Neural cell (in vitro differentiated cells): ENCODE data around the gene SPTY2D1.
"Not testable (repeated sequence)": the region's sequence is repeated elsewhere in the genome, so short reads cannot be mapped to it uniquely, and the experiment has no call there.

Source experiments
- RAD21 ChIP-seq: fragments of 450-650 bp; conservative IDR thresholded peaks from 2 replicates; pipeline ENCODE4 v1.6.1; 2014; ENCODE audit warnings: antibody characterized with exemption, mild to moderate bottlenecking, moderate library complexity
- TF ChIP-seq, protein P1 (sequence below): fragments of 450-650 bp; IDR thresholded peaks from 2 replicates; pipeline ENCODE4 v1.5.1; 2014; ENCODE audit warnings: antibody characterized with exemption, mild to moderate bottlenecking, moderate library complexity; ENCODE audit not compliant: poor library complexity, severe bottlenecking

DNA sequence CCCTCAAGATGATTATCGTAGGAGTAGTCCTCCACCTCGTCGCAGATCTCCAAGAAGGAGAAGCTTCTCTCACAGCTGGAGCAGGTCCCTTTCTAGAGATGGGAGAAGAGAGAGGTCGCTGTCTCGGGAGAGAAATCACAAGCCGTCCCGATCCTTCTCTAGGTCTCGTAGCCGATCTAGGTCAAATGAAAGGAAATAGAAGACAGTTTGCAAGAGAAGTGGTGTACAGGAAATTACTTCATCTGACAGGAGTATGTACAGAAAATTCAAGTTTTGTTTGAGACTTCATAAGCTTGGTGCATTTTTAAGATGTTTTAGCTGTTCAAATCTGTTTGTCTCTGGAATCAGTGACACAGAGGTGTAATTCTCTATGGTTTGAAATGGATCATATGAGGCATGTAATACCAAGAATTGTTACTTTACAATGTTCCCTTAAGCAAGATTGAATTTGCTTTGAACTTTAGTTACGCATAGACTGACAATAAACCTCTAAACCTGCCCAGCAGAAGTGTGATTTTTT, 31.3 kb upstream of the SPTY2D1 start:
- TF ChIP-seq, protein P1, sequence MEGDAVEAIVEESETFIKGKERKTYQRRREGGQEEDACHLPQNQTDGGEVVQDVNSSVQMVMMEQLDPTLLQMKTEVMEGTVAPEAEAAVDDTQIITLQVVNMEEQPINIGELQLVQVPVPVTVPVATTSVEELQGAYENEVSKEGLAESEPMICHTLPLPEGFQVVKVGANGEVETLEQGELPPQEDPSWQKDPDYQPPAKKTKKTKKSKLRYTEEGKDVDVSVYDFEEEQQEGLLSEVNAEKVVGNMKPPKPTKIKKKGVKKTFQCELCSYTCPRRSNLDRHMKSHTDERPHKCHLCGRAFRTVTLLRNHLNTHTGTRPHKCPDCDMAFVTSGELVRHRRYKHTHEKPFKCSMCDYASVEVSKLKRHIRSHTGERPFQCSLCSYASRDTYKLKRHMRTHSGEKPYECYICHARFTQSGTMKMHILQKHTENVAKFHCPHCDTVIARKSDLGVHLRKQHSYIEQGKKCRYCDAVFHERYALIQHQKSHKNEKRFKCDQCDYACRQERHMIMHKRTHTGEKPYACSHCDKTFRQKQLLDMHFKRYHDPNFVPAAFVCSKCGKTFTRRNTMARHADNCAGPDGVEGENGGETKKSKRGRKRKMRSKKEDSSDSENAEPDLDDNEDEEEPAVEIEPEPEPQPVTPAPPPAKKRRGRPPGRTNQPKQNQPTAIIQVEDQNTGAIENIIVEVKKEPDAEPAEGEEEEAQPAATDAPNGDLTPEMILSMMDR: not testable (repeated sequence)
- not testable (repeated sequence) for TF ChIP-seq RAD21
